ENCODE measurements around the gene RRM2.

RRM2 gene

GRCh38 chr2:10119027-10119325 is 3.6 kb upstream of the RRM2 start:
- no peak for DNase-seq (ENCODE audit: low spot score)
- TF ChIP-seq, protein P1, sequence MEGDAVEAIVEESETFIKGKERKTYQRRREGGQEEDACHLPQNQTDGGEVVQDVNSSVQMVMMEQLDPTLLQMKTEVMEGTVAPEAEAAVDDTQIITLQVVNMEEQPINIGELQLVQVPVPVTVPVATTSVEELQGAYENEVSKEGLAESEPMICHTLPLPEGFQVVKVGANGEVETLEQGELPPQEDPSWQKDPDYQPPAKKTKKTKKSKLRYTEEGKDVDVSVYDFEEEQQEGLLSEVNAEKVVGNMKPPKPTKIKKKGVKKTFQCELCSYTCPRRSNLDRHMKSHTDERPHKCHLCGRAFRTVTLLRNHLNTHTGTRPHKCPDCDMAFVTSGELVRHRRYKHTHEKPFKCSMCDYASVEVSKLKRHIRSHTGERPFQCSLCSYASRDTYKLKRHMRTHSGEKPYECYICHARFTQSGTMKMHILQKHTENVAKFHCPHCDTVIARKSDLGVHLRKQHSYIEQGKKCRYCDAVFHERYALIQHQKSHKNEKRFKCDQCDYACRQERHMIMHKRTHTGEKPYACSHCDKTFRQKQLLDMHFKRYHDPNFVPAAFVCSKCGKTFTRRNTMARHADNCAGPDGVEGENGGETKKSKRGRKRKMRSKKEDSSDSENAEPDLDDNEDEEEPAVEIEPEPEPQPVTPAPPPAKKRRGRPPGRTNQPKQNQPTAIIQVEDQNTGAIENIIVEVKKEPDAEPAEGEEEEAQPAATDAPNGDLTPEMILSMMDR (IDR thresholded peaks at IDR 0.05; ENCODE audit: extremely low read depth, missing control alignments): no peak

GRCh38 chr2:10119601-10120157 is 2.9 kb upstream of the RRM2 start:
- TF ChIP-seq, protein P1 (IDR thresholded peaks at IDR 0.05; ENCODE audit: extremely low read depth, missing control alignments): no peak
- DNase-seq (ENCODE audit: low spot score): no peak

- TF ChIP-seq, protein P1 (IDR thresholded peaks at IDR 0.05; ENCODE audit: extremely low read depth, missing control alignments): no peak
- peak; percentile 92 for DNase-seq (ENCODE audit: low spot score)
Observed at GRCh38 chr2:10120158-10120876, 2.2 kb upstream of the RRM2 start.

GRCh38 chr2:10120877-10121574 is 1.5 kb upstream of the RRM2 start:
- peak; percentile 57 for DNase-seq (ENCODE audit: low spot score)
- TF ChIP-seq, protein P1 (IDR thresholded peaks at IDR 0.05; ENCODE audit: extremely low read depth, missing control alignments): no peak

DNA sequence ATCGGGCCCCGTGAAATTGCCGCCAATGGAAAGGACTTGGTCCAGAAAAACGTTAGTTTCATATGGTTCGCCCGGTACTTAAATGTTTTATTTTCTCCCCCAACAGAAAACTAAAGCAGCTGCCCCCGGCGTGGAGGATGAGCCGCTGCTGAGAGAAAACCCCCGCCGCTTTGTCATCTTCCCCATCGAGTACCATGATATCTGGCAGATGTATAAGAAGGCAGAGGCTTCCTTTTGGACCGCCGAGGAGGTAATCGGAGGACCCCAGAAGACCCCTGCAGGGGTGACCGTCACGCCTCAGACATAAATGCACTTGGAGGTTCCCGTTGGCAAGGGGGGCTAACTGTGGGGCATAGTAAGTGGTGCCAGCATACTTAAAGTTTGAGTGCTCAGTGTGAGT is 742 bp downstream of the RRM2 start:
- TF ChIP-seq, protein P1 (IDR thresholded peaks at IDR 0.05; ENCODE audit: extremely low read depth, missing control alignments): no peak
- no peak for DNase-seq (ENCODE audit: low spot score)

DNA sequence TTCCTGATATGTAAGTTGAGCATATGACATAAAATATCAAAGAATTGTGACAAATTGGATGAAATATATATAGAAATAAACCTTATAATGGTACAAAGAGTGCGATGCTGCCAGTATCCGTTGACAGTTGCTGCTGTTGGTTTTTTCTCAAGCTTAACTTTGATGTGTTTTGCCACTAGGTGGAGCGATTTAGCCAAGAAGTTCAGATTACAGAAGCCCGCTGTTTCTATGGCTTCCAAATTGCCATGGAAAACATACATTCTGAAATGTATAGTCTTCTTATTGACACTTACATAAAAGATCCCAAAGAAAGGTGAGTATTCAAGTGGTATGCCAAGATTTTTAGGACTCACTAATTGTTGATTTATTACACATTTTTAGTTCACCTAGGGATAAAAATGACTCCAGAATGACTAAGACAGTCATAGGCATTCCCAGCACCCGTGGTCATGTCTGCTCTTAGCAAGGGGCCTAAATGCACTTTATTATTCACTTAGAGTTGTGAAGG is 2.1 kb downstream of the RRM2 start:
- DNase-seq (ENCODE audit: low spot score): peak; percentile 59
- TF ChIP-seq, protein P1 (IDR thresholded peaks at IDR 0.05; ENCODE audit: extremely low read depth, missing control alignments): peak; percentile 27
